Prostate gland (tissue), 2 donors: Measurements from ENCODE around the gene HS3ST6. TPM values are rescaled to one million over a fixed set of nuclear protein-coding genes. Genes with fewer than 3 reads are reported as not detected.

Source experiments
- DNase-seq: peaks from one replicate; pipeline ENCODE4 v3.0.0-alpha.2; 2019; ENCODE audit warnings: low spot score
- H3K27ac ChIP-seq, 2 donors: fragments of 200-600 bp; sonication (generic); 2 replicates each; pipeline ENCODE4 v1.5.1; 2017 to 2019
- H3K27me3 ChIP-seq: fragments of 200-600 bp; sonication (generic); replicated peaks from 2 replicates; pipeline ENCODE4 v1.5.1; 2019; ENCODE audit not compliant: insufficient read depth
- H3K36me3 ChIP-seq, 2 donors: fragments of 200-600 bp; sonication (generic); 1 replicate in 1 of 2; 2 replicates in 1 of 2; pipeline versions ENCODE4 v1.5.1 to v1.8.1; 2017 to 2019
- H3K4me1 ChIP-seq: fragments of 200-600 bp; sonication (generic); replicated peaks from 2 replicates; pipeline ENCODE4 v1.5.1; 2019
- H3K4me3 ChIP-seq, 2 donors: fragments of 200-600 bp; sonication (generic); 2 replicates each; pipeline ENCODE4 v1.5.1; 2017 to 2019
- H3K9me3 ChIP-seq: fragments of 200-600 bp; sonication (generic); 2 replicates; pipeline ENCODE4 v1.5.1; 2017
- CTCF ChIP-seq, 4 experiments: fragments of 200-600 bp in 2 of 4; fragments of 450-650 bp in 2 of 4; sonication (generic) in 2 of 4; IDR thresholded peaks; 1 replicate in 3 of 4; 2 replicates in 1 of 4; pipeline ENCODE4 v1.5.1; 2016 to 2019; ENCODE audit warnings: antibody characterized with exemption in 4 of 4, mild to moderate bottlenecking in 2 of 4, moderate library complexity in 2 of 4
- POLR2A ChIP-seq: fragments of 450-650 bp; IDR thresholded peaks from one replicate; pipeline ENCODE4 v1.6.1; 2016; ENCODE audit warnings: antibody characterized with exemption, mild to moderate bottlenecking
- POLR2AphosphoS5 ChIP-seq: sonication (generic); formaldehyde crosslinking; IDR thresholded peaks from one replicate; pipeline ENCODE4 v1.6.1; 2017; ENCODE audit warnings: antibody characterized with exemption
- WGBS: methylation state at CpG from one replicate; pipeline ENCODE4 v1.1.5; 2018; 5-methylcytosine and 5-hydroxymethylcytosine counted together
- intact Hi-C: fragments of 100-400 bp; cut with DNase I; formaldehyde crosslinking; loops from one replicate; pipeline ENCODE4 v1.14.2; 2022
- small RNA-seq, 2 donors: library from RNA; depleted of rRNA; stranded (forward); fragments of <200 nt; gene quantifications; one replicate each; pipeline ENCODE3, GENCODE V24; 2016
- total RNA-seq, 2 donors: library from RNA; depleted of rRNA; stranded (reverse); fragments of >200 nt; gene quantifications; one replicate each; pipeline ENCODE4 v1.1.0, GENCODE V29; 2016

Gene HS3ST6
- total RNA-seq, 2 donors from 2014 or later = 0.77 to 0.91 TPM

GRCh38 chr16:1863681-1864460 is 54.3 kb downstream of the HS3ST6 start:
- Histone ChIP-seq H3K27ac (no peak overlapping the region), H3K36me3 (no peaks in the 10 kb centered on the region), H3K4me3 (no peak overlapping the region), H3K27me3 (no peaks in the 10 kb centered on the region), H3K9me3 (no peaks in the 10 kb centered on the region), H3K4me1 (no peaks in the 10 kb centered on the region)
- intact Hi-C loops = loop anchor here (5.0 kb wide), 1 partner anchor 63 kb away; no protein-coding TSS in a partner anchor
- DNase-seq = no peak
- WGBS = 15% methylated on average over 4 of the region's 4 CpGs
- TF ChIP-seq POLR2A (no peak), CTCF (IDR thresholded peaks at IDR 0.05) (peak; percentile 15 to 75 (median 48)), POLR2AphosphoS5 (no peak)

DNA sequence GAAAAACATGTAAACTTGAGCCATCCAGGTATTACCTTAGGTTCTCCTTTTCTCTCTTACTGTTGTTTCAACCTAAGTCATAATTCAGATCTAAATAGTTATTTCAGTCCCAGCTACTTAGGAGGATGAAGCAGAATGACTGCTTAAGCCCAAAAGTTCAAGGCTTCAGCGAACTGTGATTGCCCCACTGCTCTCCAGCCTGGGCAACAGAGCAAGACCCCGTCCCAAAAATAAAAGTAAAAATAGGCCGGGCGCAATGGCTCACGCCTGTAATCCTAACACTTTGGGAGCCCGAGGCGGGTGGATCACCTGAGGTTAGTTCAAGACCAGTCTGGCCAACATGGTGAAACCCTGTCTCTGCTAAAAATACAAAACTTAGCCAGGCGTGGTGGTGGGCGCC is 55.8 kb downstream of the HS3ST6 start:
- no peaks in the 10 kb centered on the region for H3K36me3 ChIP-seq
- DNase-seq = no peak
- no peaks in the 10 kb centered on the region for H3K4me1 ChIP-seq
- no peak overlapping the region for H3K27ac ChIP-seq
- WGBS = 82% methylated on average over 9 of the region's 9 CpGs
- no peak overlapping the region for H3K4me3 ChIP-seq
- intact Hi-C loops = loop anchor here (5.0 kb wide), 1 partner anchor 65 kb away; no protein-coding TSS in a partner anchor
- TF ChIP-seq POLR2AphosphoS5 (no peak), POLR2A (no peak), CTCF (IDR thresholded peaks at IDR 0.05) (no peak)
- no peaks in the 10 kb centered on the region for H3K27me3 ChIP-seq
- no peaks in the 10 kb centered on the region for H3K9me3 ChIP-seq

GRCh38 chr16:1861730-1862129 is 56.5 kb downstream of the HS3ST6 start:
- H3K27me3 ChIP-seq = no peaks in the 10 kb centered on the region
- no peak for TF ChIP-seq CTCF (IDR thresholded peaks at IDR 0.05)
- no peak for TF ChIP-seq POLR2A
- no peak for TF ChIP-seq POLR2AphosphoS5
- DNase-seq = no peak

More at GRCh38 chr16:1861730-1862129, 56.5 kb downstream of the HS3ST6 start:
- no peaks in the 10 kb centered on the region for H3K36me3 ChIP-seq
- intact Hi-C loops = loop anchor here (5.0 kb wide), 1 partner anchor 66 kb away; no protein-coding TSS in a partner anchor
- 76% methylated on average over 5 of the region's 5 CpGs for WGBS
- no peaks in the 10 kb centered on the region for H3K4me1 ChIP-seq
- H3K4me3 ChIP-seq = no peak overlapping the region
- H3K27ac ChIP-seq = no peak overlapping the region
- no peaks in the 10 kb centered on the region for H3K9me3 ChIP-seq

Small RNA genes lying within 50 kb of the gene (small RNA-seq; reads per million reads assigned to genes)
- gene SNORA10 = 0 reads per million in 2 donors
- 0 reads per million in 2 donors for gene SNORA64

Other genes with a start within 250 kb of the HS3ST6 start
- 10 to 100 TPM; 56.6 to 75.3 TPM for gene JPT2, start 240.1 kb downstream of the HS3ST6 start, total RNA-seq
- 100 to 1,000 TPM in 1 of 2 donors, 10 to 100 TPM in 1; 56.0 to 157 TPM for gene MAPK8IP3, start 212.2 kb downstream of the HS3ST6 start, total RNA-seq
- 100 to 1,000 TPM; 135 to 252 TPM for gene NME3, start 146.9 kb downstream of the HS3ST6 start, total RNA-seq
- 10 to 100 TPM; 18.3 to 53.9 TPM for gene EME2, start 145.6 kb downstream of the HS3ST6 start, total RNA-seq
- 100 to 1,000 TPM in 1 of 2 donors, 10 to 100 TPM in 1; 97.4 to 125 TPM for gene MRPS34, start 145.3 kb downstream of the HS3ST6 start, total RNA-seq
- gene SPSB3, start 135.8 kb downstream of the HS3ST6 start, total RNA-seq = 100 to 1,000 TPM in 1 of 2 donors, 10 to 100 TPM in 1; 87.8 to 138 TPM
- gene NUBP2, start 135.5 kb downstream of the HS3ST6 start, total RNA-seq = 100 to 1,000 TPM in 1 of 2 donors, 10 to 100 TPM in 1; 98.4 to 233 TPM
- gene IGFALS, start 124.7 kb downstream of the HS3ST6 start, total RNA-seq = 1 to 10 TPM in 1 of 2 donors, under 1 TPM in 1; 0.82 to 1.9 TPM
- gene HAGH, start 91.6 kb downstream of the HS3ST6 start, total RNA-seq = 100 to 1,000 TPM in 1 of 2 donors, 10 to 100 TPM in 1; 98.6 to 145 TPM
- gene FAHD1, start 91.2 kb downstream of the HS3ST6 start, total RNA-seq = 10 to 100 TPM; 42.3 to 45.5 TPM
- gene MEIOB, start 46.3 kb downstream of the HS3ST6 start, total RNA-seq = 10 to 100 TPM in 1 of 2 donors, not detected in 1; 14.4 TPM
- 10 to 100 TPM; 11.0 to 12.4 TPM for gene MSRB1, start 24.8 kb upstream of the HS3ST6 start, total RNA-seq
- gene RPL3L, start 36.3 kb upstream of the HS3ST6 start, total RNA-seq = under 1 TPM; 0.51 to 0.82 TPM
- gene NDUFB10, start 41.1 kb upstream of the HS3ST6 start, total RNA-seq = 100 to 1,000 TPM; 172 to 333 TPM
- 1,000 to 10,000 TPM; 2,046 to 2,467 TPM for gene RPS2, start 46.4 kb upstream of the HS3ST6 start, total RNA-seq
- 1 to 10 TPM in 1 of 2 donors, not detected in 1; 7.2 TPM for gene RNF151, start 48.4 kb upstream of the HS3ST6 start, total RNA-seq
- gene TBL3, start 53.6 kb upstream of the HS3ST6 start, total RNA-seq = 10 to 100 TPM; 54.3 to 57.1 TPM
- 1 to 10 TPM in 1 of 2 donors, under 1 TPM in 1; 0.32 to 5.0 TPM for gene NOXO1, start 63.1 kb upstream of the HS3ST6 start, total RNA-seq
- 10 to 100 TPM; 21.1 to 26.6 TPM for gene GFER, start 65.8 kb upstream of the HS3ST6 start, total RNA-seq
- gene SYNGR3, start 71.6 kb upstream of the HS3ST6 start, total RNA-seq = 10 to 100 TPM in 1 of 2 donors, 1 to 10 TPM in 1; 4.0 to 16.1 TPM
- gene ZNF598, start 91.4 kb upstream of the HS3ST6 start, total RNA-seq = 10 to 100 TPM; 30.7 to 74.3 TPM
- 1 to 10 TPM; 1.8 to 3.6 TPM for gene NPW, start 101.4 kb upstream of the HS3ST6 start, total RNA-seq
- gene NHERF2, start 108.5 kb upstream of the HS3ST6 start, total RNA-seq = 100 to 1,000 TPM; 118 to 170 TPM
- 10 to 100 TPM; 16.4 to 24.9 TPM for gene NTHL1, start 129.4 kb upstream of the HS3ST6 start, total RNA-seq
- gene TSC2, start 129.6 kb upstream of the HS3ST6 start, total RNA-seq = 100 to 1,000 TPM in 1 of 2 donors, 10 to 100 TPM in 1; 86.3 to 168 TPM
- 100 to 1,000 TPM; 205 to 349 TPM for gene PKD1, start 217.5 kb upstream of the HS3ST6 start, total RNA-seq
- 1 to 10 TPM; 1.8 to 5.1 TPM for gene RAB26, start 230.2 kb upstream of the HS3ST6 start, total RNA-seq
- gene TRAF7, start 237.4 kb upstream of the HS3ST6 start, total RNA-seq = 10 to 100 TPM; 40.0 to 51.5 TPM